Measurements from ENCODE around the gene SCAP.
"Not testable (repeated sequence)": the region's sequence is repeated elsewhere in the genome, so short reads cannot be mapped to it uniquely, and the experiment has no call there.

Gene SCAP

DNA sequence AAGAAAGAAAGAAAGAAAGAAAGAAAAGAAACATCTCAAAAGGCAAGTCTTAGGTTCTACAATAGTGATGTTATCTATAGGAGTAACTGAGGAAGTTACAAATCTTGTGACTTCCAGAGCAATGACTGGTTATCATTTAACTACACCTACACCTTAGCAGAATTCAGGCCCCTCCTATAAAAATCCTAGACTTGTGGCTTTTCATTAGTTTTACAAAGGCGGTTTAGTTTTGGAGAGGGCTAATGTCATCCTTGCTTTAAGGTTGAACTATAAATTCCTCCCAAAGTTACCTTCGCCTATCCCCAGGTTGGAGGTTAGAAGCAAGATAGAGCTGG is 4.1 kb upstream of the SCAP start:
- DNase-seq = no peak

DNA sequence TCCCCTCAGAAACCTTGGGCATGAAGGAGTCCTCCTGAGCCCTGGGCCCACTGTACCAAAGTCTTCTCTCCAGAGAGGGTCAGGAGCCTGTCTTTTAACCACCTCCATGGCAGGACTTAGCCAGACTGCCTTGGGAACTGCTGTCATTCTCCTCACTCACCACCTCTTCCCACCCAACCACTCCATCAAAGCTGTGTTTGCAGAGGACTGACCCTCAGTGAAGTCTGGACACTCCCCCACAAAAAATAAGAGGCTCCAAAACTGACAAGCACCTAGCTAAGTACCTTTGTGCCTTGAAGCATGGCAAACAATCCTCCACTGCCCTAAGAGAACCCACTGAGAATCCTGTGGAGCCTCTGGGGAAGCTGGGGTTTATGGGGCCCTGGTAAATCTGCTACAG is 2.3 kb upstream of the SCAP start:
- DNase-seq = no peak

DNA sequence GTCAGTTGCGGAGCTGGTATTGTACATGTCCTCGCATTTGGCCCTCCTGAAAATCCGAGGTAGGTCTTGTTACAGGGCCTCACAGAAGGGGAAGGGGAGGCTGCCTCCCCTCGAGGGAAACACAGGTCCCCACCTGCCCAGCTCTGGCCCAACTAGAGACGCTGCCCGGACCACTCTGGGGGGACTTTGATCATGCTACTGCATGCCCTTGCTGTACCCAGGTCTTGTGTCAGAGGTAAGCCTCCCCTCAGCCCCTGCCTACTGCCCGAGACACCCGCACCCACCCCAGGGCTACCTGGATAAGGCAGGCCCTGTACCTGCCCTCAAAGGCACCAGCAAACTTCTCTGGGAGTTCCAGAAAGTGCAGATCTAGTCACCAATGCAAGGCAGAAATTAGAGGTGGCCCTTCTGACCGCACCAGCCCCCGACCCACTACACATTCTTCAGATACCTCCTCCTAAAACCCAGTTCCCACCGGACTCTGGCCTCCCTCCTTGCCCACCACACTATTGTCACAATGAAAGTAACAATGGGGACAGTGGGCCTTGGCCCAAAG is 981 bp upstream of the SCAP start:
- no peak for DNase-seq

DNA sequence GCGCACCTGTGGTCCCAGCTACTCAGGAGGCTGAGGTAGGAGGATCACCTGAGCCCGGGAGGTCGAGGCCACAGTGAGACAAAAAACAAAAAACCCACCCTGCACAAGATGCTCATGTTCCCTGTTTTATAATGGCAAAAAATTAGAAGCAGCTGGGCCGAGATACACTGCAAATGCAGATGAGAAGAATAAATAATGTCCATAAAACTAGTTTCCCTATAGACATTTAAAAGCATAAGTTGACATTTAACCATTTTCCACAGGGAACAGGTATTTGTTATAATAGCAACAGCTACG is 537 bp upstream of the SCAP start:
- no peak for DNase-seq

DNA sequence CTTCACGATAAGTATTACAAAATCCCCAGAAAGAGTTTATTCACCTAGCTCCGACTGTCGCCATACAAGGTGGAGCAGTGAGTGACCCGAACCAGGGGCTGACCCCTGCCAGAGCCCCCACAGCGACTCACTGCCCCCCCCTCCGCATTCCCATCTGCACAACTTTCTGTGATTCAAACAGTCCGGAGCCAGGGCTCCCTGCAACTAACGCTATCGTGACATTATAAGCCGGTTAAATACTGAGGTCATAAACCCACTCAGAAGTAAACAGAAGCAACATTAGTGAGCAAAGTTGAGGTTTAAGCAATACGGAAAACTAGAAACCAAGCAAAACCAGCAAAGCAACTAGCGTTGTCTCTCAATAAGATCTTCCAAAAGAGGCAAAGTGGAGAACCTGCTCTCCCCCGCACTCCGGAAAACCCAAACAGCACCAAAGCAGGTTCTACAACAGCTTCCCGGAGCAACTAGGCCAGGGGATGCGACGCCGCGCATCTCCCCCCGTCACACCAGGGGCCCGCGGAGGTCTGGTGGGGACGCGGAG is 642 bp downstream of the SCAP start:
- peak; percentile 10 for DNase-seq

DNA sequence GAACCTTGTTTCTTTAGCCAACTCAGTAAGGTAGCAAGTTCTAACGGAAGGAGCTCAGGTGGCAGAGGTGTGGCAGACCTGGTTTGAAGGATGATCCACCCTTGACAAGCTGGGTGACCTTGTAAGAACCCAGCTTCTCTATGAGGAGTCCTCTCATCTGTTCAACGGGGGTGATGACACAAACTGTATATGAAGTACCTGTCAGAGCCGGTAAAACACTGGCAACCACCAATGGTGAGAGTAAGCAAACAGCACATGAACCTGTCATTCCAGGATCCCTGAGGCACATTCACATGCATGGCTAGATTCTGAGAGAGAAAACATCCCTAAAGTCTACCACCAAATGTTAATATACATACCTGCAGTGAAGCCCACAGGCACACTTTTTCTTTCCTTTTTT is 2.4 kb downstream of the SCAP start:
- no peak for DNase-seq

DNA sequence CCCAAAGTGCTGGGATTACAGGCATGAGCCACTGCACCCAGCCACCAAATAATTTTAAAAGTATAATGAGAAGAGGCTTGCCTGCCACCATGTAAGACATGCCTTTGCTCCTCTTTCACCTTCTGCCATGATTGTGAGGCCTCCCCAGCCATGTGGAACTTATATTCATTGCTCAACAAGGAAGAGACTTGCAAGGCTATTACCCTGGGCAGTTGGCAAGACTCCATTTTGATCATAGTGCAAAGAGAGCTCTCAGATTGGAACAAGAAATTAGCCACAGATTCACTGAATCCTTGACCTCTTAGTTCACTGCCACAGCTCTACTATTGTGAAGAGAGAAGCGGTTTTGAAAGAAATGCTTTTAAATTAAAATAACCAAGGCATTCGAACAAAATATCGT is 6.1 kb downstream of the SCAP start:
- DNase-seq = no peak

DNA sequence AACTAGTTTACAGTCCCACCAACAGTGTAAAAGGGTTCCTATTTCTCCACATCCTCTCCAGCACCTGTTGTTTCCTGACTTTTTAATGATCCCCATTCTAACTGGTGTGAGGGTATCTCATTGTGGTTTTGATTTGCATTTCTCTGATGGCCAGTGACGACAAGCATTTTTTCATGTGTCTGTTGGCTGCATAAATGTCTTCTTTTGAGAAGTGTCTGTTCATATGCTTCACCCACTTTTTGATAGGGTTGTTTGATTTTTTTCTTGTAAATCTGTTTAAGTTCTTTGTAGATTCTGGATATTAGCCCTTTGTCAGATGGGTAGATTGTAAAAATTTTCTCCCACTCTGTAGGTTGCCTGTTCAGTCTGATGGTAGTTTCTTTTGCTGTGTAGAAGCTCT is 7.4 kb downstream of the SCAP start:
- not testable (repeated sequence) for DNase-seq

DNA sequence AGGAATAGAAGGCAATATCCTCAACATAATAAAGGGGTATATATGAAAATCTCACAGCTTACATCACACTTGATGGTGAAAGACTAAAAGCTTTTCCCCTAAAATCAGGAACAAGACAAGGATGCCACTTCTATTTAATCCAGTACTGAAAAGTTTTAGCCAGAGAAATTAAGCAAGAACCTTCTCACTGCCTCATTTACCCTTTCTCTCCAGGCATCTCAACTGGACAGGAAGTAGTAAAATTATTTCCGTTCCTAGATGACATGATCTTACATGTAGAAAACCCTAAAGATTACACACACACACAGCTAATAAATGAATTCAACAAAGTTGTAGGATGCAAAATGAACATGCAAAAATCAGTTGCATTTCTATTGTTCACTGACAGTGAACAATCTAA is 11.2 kb downstream of the SCAP start:
- DNase-seq = no peak

DNA sequence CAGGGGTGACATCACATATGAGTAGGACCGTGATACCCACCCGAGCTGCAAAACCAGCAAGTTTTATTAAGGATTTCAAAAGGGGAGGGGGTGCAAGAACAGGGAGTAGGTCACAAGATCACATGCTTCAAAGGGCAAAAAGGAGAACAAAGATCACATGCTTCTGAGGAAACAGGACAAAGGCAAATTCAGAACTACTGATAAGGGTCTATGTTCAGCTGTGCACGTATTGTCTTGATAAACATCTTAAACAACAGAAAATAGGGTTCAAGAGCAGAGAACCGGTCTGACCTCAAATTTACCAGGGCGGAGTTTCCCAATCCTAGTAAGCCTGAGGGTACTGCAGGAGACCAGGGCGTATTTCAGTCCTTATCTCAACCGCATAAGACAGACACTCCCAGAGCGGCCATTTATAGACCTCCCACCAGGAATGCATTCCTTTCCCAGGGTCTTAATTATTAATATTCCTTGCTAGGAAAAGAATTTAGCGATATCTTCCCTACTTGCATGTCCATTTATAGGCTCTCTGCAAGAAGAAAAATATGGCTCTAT is 16.1 kb downstream of the SCAP start:
- not testable (repeated sequence) for DNase-seq

DNA sequence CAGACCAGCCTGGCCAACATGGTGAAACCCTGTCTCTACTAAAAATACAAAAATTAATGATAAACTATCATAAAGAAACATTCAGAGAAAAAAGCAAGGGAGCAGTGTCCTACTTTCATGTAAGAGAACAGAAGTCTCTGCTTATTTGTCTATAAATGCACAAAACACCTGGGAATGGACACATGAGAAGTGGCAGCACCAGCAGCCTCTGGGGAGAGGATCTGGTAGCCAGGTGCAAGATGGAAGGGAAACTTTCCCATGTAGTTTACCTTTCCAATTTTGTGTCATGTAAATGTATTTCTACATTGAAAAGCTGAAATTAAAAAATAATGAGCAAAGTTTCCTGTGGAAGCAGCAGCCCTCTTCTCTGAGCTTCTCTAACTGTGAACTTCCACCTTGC is 18.8 kb downstream of the SCAP start:
- no peak for DNase-seq

DNA sequence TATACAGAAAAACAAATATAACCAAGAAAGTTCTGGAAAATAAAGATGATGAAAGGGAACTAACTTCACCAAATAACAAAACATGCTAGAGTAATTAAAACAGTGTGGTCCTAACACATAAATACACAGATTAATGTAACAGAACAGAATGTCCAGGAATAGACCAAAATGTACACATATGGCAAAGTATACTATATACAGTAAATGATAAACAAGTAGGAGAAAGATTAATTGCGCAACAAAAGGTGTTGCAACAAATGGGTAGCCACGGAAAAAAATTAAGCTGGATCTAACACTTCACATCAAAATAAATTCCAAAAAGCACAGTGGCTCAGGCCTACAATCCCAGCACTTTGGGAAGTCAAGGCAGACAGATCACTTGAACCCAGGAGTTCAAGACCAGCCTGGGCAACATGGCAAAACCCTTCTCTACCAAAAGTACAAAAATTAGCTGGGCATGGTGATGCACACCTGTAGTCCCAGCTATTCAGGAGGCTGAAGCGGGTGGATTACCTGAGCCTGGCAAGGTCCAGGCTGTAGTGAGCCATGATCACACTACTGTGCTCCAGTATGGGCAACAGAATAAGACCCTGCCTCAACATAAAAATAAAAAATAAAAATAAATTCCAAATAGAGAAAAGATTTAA is 19.8 kb downstream of the SCAP start:
- no peak for DNase-seq

DNA sequence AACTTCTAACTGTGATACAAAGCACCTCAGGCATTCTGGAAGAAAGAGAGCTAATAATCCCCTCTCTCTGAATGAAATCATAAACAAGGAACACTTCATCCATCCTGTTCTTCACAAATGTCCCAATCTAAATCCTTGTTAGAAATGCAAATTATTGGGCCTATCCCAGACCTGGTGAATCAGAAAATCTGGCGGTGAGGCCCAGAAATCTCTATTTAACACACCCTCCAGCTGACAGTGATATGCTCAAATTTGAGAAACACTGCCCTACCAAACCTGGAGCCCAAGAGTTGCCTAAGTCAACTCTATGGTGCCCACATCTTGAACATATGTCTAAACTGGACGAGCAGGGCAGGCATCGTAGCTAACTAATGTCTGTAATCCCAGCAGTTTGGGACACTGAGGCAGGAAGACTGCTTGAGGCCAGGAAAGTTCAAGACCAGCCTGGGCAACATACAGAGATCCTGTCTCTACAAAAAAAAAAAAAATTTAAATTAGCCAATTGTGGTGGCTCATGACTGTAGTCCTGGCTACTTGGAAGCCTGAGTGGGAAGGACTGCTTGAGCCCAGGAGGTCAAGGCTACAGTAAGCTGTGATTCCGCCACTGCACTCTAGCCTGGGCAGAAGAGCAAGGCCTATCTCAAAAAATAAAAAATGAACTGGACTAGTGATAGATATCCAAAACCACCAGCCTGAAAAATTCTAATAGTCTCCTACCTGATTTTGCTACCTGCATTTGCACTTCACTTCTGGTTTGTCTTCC is 23.1 kb downstream of the SCAP start:
- DNase-seq = no peak

DNA sequence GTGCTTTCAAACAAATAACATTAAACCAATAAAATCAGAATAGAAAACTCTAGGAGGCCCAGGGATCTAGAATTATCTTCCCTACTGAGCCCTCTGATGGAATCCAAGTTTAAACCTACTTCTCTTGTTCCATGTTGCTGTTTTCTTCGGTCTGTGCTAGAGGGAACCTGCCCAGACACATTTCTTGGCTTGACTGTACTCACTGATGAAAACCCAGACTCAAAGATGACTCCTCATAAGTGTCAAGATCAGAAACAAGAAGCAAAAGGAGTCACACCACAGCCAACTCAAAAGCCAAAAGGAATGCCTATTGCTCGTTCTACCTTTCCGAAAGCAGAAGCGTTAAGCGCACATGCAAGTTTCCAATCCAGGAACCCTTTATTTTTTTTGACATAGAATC is 31.6 kb downstream of the SCAP start:
- DNase-seq = no peak

DNA sequence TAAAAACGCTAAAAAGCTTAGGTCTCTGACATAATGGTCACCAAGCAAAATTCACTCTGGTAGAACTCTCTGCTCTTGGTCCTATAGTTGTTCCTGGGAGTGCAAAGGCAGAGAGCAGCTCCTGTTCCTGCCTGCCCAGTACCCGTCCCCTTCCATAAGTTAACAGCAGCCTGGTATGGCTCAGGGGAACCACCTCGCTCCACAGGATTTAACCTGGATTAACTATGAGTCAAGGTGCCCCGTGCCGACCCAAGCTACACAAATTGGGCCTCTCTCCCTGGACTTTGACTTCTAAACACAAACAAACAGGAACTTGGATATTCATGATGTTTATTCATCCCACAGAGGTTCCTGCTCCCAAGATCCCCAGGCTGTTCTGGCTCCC is 32.1 kb downstream of the SCAP start:
- no peak for DNase-seq

DNA sequence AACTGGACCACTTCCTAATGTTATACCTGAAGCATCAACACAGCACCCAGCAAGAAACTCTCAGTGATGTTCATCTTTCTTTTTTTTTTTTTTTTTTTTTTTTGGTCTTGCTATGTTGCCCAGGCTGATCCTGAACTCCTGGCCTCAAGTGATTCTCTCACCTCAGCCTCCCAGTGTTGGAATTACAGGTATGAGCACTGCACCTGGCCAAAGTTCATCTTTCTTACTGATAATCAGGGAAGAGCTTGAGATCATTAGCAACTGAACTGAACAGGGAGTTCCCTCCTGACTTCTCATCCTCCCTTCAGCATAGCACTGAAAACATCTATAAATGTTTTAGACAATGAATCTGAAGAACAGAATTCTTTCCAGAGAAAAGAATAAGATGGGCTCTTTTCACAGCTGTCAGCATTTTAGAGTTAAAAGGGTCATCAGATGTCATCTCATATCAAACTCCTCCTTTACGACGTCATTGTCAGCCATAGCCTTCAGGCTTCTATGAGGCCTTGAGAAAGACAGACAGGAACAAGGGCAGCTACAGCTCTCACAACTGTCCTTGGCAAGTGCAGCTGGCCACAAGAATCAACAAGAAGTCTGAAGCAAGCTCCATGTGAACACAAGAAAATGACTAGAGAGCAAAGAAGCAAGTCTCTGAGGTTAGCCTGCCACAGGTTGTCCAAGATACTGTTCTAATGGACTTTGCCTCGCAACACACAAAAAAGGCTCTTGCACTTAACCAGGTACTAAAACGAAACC is 33.8 kb downstream of the SCAP start:
- DNase-seq = no peak

DNA sequence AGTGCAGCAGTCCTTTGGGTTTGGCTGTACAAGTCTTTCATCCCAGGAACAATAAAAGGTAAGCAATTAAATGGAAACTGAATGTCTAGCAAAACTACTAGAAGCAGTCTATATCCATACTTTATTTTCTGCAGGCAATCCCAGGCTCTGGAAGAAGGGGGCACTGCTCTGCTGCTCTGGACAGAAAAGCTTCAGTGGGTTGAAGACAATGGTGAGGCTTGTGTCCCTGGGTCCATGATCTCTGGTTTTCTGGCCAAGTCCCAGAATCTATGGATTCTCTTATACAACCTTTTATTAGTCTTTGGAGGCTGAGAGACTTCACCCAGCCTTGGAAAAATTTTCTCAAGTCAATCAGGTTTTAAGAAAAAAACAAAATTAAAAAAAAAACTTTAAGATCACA is 35.6 kb downstream of the SCAP start:
- DNase-seq = no peak

DNA sequence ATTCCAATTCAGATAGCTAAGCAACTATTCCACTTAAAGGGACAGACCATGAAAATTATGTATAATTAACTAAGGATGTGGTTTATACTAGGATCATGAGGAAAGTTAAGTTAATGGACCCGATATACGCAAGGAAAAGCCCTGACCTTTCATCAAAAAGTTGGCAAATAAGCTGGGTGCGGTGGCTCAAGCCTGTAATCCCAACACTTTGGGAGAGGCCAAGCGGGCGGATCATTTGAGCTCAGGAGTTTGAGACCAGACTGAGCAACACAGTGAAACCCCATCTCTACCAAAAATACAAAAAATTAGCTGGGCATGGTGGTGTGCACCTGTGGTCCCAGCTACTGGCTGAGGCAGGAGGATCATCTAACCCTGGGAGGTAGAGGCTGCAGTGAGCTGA is 39.6 kb downstream of the SCAP start:
- no peak for DNase-seq

DNA sequence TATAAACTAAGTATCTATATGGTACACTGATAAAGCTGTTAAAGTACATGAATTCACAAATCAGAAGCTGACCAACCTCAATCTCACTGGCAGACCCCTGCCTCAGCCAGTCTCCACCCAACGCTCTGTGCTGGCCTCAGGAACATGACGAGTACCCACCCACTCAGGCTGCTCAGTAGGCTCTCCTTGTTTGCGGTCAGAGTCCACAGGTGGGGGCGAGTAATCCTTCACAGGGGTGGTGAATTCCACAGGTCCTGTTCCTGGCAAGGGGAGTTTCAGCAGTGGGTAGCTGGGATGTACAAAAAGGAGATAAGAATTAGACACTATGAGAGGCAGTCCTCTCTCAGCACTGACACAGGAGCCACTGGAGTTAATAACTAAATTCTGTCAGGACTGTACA is 40.9 kb downstream of the SCAP start:
- DNase-seq = no peak

DNA sequence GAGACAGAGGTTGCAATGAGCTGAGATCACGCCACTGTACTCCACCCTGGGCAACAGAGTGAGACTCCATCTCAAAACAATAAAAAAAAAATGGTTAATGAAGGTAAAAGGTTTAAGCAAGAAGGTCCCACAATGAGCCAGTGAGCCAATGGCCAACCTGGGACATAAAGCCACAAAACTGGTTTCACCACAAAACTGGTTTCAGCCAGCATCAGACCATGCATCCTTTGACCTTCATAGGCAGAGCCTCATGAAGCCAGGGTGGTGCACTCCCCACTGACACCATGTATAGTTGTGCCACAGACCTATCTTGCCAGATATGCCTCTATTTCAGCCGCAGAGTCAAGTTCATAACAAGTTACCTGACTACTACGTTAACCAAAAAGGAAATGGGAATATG is 41.9 kb downstream of the SCAP start:
- no peak for DNase-seq

DNA sequence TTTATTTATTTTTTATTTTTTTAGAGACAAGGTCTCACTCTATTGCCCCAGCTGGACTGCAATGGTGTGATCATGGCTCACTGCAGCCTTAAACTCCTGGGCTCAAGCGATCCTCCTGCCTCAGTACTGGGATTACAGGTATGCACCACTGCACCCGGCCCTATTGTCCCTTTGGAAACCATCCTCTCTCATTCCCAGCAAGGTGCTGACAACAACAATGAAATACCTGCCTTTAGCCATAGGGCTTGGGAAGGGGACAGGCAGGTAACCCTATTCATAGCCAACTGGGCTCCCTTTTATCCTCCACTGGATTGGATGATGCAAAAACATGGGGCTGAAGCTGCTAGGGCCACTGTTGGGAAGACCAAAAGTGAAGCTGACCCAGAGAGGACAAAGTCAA is 43.1 kb downstream of the SCAP start:
- no peak for DNase-seq

DNA sequence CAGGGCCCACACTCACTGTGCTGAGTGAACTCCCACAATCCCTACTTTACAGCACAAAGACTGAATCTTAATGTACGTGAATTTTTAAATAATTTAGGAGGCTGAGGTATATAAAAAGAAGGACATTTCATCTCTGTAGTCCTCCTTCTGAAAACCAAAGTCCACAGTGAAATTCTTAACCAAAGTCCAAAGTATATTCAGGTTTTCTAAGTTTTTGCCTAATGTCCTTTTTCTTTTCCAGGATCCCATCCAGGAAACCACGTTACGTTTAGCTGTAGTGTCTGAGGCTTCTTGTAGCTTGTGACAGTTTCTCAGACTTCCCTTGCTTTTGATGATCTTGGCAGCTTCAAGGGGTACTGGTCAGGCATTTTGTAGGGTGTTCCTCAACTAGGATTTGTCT is 44.5 kb downstream of the SCAP start:
- DNase-seq = no peak

DNA sequence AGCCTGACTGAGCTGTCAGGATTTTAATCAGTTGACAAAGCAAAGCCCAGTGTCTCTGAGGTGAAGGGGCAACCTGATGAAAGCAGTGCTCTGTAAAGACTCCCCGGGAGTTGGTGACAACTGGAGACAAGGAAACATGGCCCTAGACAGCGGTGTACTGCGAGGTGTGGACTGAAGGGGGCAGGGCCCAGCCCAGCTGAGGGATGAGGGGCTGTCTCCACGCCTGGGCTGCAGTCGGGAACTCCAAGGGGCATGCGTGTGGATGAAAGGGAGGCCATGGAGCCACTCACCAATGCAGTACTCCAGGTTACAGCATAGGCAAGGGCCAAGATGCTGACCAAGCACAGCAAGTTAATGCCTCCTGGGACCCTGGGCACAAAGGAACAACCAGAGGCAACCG is 45.1 kb downstream of the SCAP start:
- DNase-seq = no peak

Data from kidney glomerular epithelial cell (primary cell).